Measurements from ENCODE around the gene EPHB3. TPM values are rescaled to one million over a fixed set of nuclear protein-coding genes. Genes with fewer than 3 reads are reported as not detected.

The EPHB3 gene
- total RNA-seq, 1 experiment from 2014 or later = 6.0 TPM

- in situ Hi-C loops (cut with HindIII; ENCODE audit: low pct_unique_long_range_greater_than_20kb, low sequenced_read_pairs) (no loop called here), intact Hi-C loops (cut with micrococcal nuclease; ENCODE audit: unreplicated experiment) (no loop called here)
- ChIA-PET CTCF (no interaction called here), POLR2A (no interaction called here)
- Histone ChIP-seq H3K27ac (ENCODE audit: low read length) (no peak overlapping the region), H3K27me3 (ENCODE audit: control insufficient read depth, insufficient read depth, low read length) (no peaks in the 10 kb centered on the region), H3K36me3 (ENCODE audit: control insufficient read depth, insufficient read depth, low read length) (no peaks in the 10 kb centered on the region), H3K4me3 (ENCODE audit: low read depth in 2 of 2, low read length in 2 of 2) (no peak overlapping the region), H3K9me3 (ENCODE audit: control insufficient read depth, insufficient read depth, low read depth, low read length) (no peaks in the 10 kb centered on the region), H3K4me1 (ENCODE audit: control insufficient read depth, insufficient read depth, low read length) (no peaks in the 10 kb centered on the region)
- TF ChIP-seq TCF7L2 (IDR thresholded peaks at IDR 0.05; ENCODE audit: low read depth, low read length) = no peak
- TF ChIP-seq CTCF (IDR thresholded peaks at IDR 0.05) = no peak
- no peak for TF ChIP-seq REST (IDR thresholded peaks at IDR 0.05; ENCODE audit: insufficient read depth in 1 of 2, low read depth in 2 of 2, low read length in 1 of 2)
- no peak for TF ChIP-seq SIN3A (IDR thresholded peaks at IDR 0.05; ENCODE audit: borderline replicate concordance, insufficient read depth, low read depth, low read length)
- no peak for TF ChIP-seq POLR2AphosphoS5 (IDR thresholded peaks at IDR 0.05; ENCODE audit: low read depth, low read length)
- no peak for ATAC-seq
- BruUV-seq (replicated peaks) = no TSS peak
- DNase-seq (ENCODE audit: low read depth, low spot score) = no peak
Measured at GRCh38 chr3:184592371-184593219, 31.0 kb downstream of the EPHB3 start.

GRCh38 chr3:184593220-184593927 is 31.8 kb downstream of the EPHB3 start:
- Histone ChIP-seq H3K4me3 (ENCODE audit: low read depth in 2 of 2, low read length in 2 of 2) (no peak overlapping the region), H3K4me1 (ENCODE audit: control insufficient read depth, insufficient read depth, low read length) (no peaks in the 10 kb centered on the region), H3K9me3 (ENCODE audit: control insufficient read depth, insufficient read depth, low read depth, low read length) (no peaks in the 10 kb centered on the region), H3K36me3 (ENCODE audit: control insufficient read depth, insufficient read depth, low read length) (no peaks in the 10 kb centered on the region), H3K27ac (ENCODE audit: low read length) (no peak overlapping the region), H3K27me3 (ENCODE audit: control insufficient read depth, insufficient read depth, low read length) (no peaks in the 10 kb centered on the region)
- POLR2A ChIA-PET = no interaction called here
- TF ChIP-seq CTCF (IDR thresholded peaks at IDR 0.05) (no peak), REST (IDR thresholded peaks at IDR 0.05; ENCODE audit: insufficient read depth in 1 of 2, low read depth in 2 of 2, low read length in 1 of 2) (no peak), POLR2AphosphoS5 (IDR thresholded peaks at IDR 0.05; ENCODE audit: low read depth, low read length) (no peak), SIN3A (IDR thresholded peaks at IDR 0.05; ENCODE audit: borderline replicate concordance, insufficient read depth, low read depth, low read length) (no peak), TCF7L2 (IDR thresholded peaks at IDR 0.05; ENCODE audit: low read depth, low read length) (no peak)
- in situ Hi-C loops (cut with HindIII; ENCODE audit: low pct_unique_long_range_greater_than_20kb, low sequenced_read_pairs) (no loop called here), intact Hi-C loops (cut with micrococcal nuclease; ENCODE audit: unreplicated experiment) (no loop called here)
- CTCF ChIA-PET = no interaction called here
- no peak for DNase-seq (ENCODE audit: low read depth, low spot score)
- peak; percentile 53 for ATAC-seq
- BruUV-seq (replicated peaks) = no TSS peak

Data from Panc1 (cell line).